A549 (cell line): ENCODE measurements around the gene FAM78A. TPM values are rescaled to one million over a fixed set of nuclear protein-coding genes. Genes with fewer than 3 reads are reported as not detected.

Experiments
- ATAC-seq, 2 experiments: fragments of 200-7000 bp in 1 of 2; fragments of >200 bp in 1 of 2; cut with Nextera tagmentation in 1 of 2; cut with Tn5 transposase in 1 of 2; 3 replicates each; pipeline versions ENCODE4 v1.8.0 to v1.9.1; 2018 to 2020; ENCODE audit warnings: mild to moderate bottlenecking in 1 of 2, moderate library complexity in 1 of 2
- CTCF ChIA-PET: fragments of 300-600 bp; sonication (Branson Sonifier 250); formaldehyde crosslinking; extraction: SDS; loops from one replicate; lab custom pipeline; 2021; ENCODE audit warnings: antibody characterized with exemption, inconsistent platforms; lab: Yijun Ruan, JAX
- POLR2A ChIA-PET: fragments of 350-600 bp; formaldehyde crosslinking; extraction: SDS; loops from one replicate; lab custom pipeline; 2021; ENCODE audit warnings: antibody characterized with exemption, inconsistent platforms; lab: Yijun Ruan, JAX
- DNase-seq, 2 experiments: peaks; one replicate each; pipeline versions ENCODE4 v3.0.0 to v3.0.0-alpha.2; 2011 to 2016; ENCODE audit warnings: low read depth in 1 of 2, low spot score in 1 of 2
- FAIRE-seq: peaks from 2 replicates; lab custom pipeline; 2011; peaks lifted over from hg19 to GRCh38; lab: Jason Lieb, UNC
- H3K27ac ChIP-seq, 2 experiments: fragments of >200 bp; sonication (Bioruptor Twin); formaldehyde crosslinking; 3 replicates each; pipeline ENCODE4 v1.5.1; 2016 to 2017
- H3K4me1 ChIP-seq: fragments of >200 bp; sonication (Bioruptor Twin); formaldehyde crosslinking; 3 replicates; pipeline ENCODE4 v1.6.1; 2016
- H3K4me2 ChIP-seq: fragments of >200 bp; sonication (Bioruptor Twin); formaldehyde crosslinking; 3 replicates; pipeline ENCODE4 v1.6.1; 2016
- H3K4me3 ChIP-seq: fragments of >200 bp; sonication (Bioruptor Twin); formaldehyde crosslinking; 3 replicates; pipeline ENCODE4 v1.5.1; 2016
- H3K9me3 ChIP-seq: fragments of >200 bp; sonication (Bioruptor Twin); formaldehyde crosslinking; 3 replicates; pipeline ENCODE4 v1.6.1; 2016
- CBX2 ChIP-seq: fragments of 200-600 bp; sonication (generic); IDR thresholded peaks from 2 replicates; pipeline ENCODE4 v1.6.1; 2016; ENCODE audit warnings: low read depth, mild to moderate bottlenecking, borderline replicate concordance
- CBX8 ChIP-seq: fragments of 200-600 bp; sonication (generic); IDR thresholded peaks from 2 replicates; pipeline ENCODE4 v1.6.1; 2016
- CEBPB ChIP-seq, 2 experiments: fragments of >200 bp in 1 of 2; sonication (Bioruptor Twin) in 1 of 2; formaldehyde crosslinking in 1 of 2; IDR thresholded peaks; 2 replicates each; pipeline ENCODE4 v1.6.1; 2012 to 2016
- CHD4 ChIP-seq: fragments of 200-600 bp; sonication (generic); IDR thresholded peaks from 2 replicates; pipeline ENCODE4 v1.6.1; 2016; ENCODE audit warnings: antibody characterized with exemption, mild to moderate bottlenecking, borderline replicate concordance
- E2F6 ChIP-seq: IDR thresholded peaks from 2 replicates; pipeline ENCODE4 v1.6.1; 2012; ENCODE audit warnings: low read depth, borderline replicate concordance
- EHF ChIP-seq: fragments of 250-450 bp; sonication (Bioruptor Pico); IDR thresholded peaks from 2 replicates; pipeline ENCODE4 v1.5.0; 2020; ENCODE audit warnings: mild to moderate bottlenecking
- EHMT2 ChIP-seq: fragments of 200-600 bp; sonication (generic); IDR thresholded peaks from 2 replicates; pipeline ENCODE4 v1.6.1; 2016; ENCODE audit warnings: antibody characterized with exemption, low read depth, mild to moderate bottlenecking, moderate library complexity
- FOSB ChIP-seq: fragments of 250-450 bp; sonication (Bioruptor Pico); IDR thresholded peaks from 2 replicates; pipeline ENCODE4 v1.5.0; 2020; ENCODE audit warnings: mild to moderate bottlenecking, moderate library complexity
- FOSL2 ChIP-seq, 2 experiments: fragments of 450-650 bp in 1 of 2; fragments of >200 bp in 1 of 2; sonication (Bioruptor Twin) in 1 of 2; formaldehyde crosslinking; IDR thresholded peaks; 2 replicates each; pipeline versions ENCODE4 v1.5.0 to v1.6.1; 2016 to 2020; ENCODE audit warnings: mild to moderate bottlenecking in 1 of 2, moderate library complexity in 1 of 2
- FOXS1 ChIP-seq: fragments of 250-450 bp; sonication (Bioruptor Pico); IDR thresholded peaks from 2 replicates; pipeline ENCODE4 v1.5.0; 2020; ENCODE audit warnings: mild to moderate bottlenecking, moderate library complexity
- HOXA7 ChIP-seq: fragments of 250-450 bp; sonication (Bioruptor Pico); IDR thresholded peaks from 2 replicates; pipeline ENCODE4 v1.5.0; 2020; ENCODE audit warnings: mild to moderate bottlenecking, moderate library complexity
- HOXB13 ChIP-seq: fragments of 250-450 bp; sonication (Bioruptor Pico); IDR thresholded peaks from 2 replicates; pipeline ENCODE4 v1.5.0; 2020; ENCODE audit warnings: low read depth, mild to moderate bottlenecking, moderate library complexity
- HOXB5 ChIP-seq: fragments of 250-450 bp; sonication (Bioruptor Pico); IDR thresholded peaks from 2 replicates; pipeline ENCODE4 v1.5.0; 2020; ENCODE audit warnings: mild to moderate bottlenecking, moderate library complexity
- JUN ChIP-seq, 2 experiments: fragments of >200 bp; sonication (Bioruptor Twin); formaldehyde crosslinking; IDR thresholded peaks; 2 replicates in 1 of 2; 3 replicates in 1 of 2; pipeline ENCODE4 v1.6.1; 2016 to 2017
- JUNB ChIP-seq: fragments of >200 bp; sonication (Bioruptor Twin); formaldehyde crosslinking; IDR thresholded peaks from 2 replicates; pipeline ENCODE4 v1.6.1; 2016
- MYC ChIP-seq: IDR thresholded peaks from 2 replicates; pipeline ENCODE4 v1.6.1; 2012; ENCODE audit warnings: mild to moderate bottlenecking, inconsistent platforms, low read length, improper control_type of control experiment, borderline replicate concordance
- NPAS2 ChIP-seq: fragments of 250-450 bp; sonication (Bioruptor Pico); IDR thresholded peaks from 2 replicates; pipeline ENCODE4 v1.8.0; 2022; ENCODE audit warnings: mild to moderate bottlenecking, moderate library complexity, borderline replicate concordance
- PHF8 ChIP-seq: fragments of 200-600 bp; sonication (generic); IDR thresholded peaks from 2 replicates; pipeline ENCODE4 v1.6.1; 2016; ENCODE audit warnings: low read depth, mild to moderate bottlenecking, antibody characterized with exemption, moderate library complexity, borderline replicate concordance
- POLR2AphosphoS2 ChIP-seq: conservative IDR thresholded peaks from 2 replicates; pipeline ENCODE4 v1.6.1; 2012; ENCODE audit warnings: low read length, improper control_type of control experiment, inconsistent platforms
- RARB ChIP-seq: fragments of 250-450 bp; sonication (Bioruptor Pico); IDR thresholded peaks from 2 replicates; pipeline ENCODE4 v1.8.0; 2021; ENCODE audit warnings: mild to moderate bottlenecking, moderate library complexity
- RFX5 ChIP-seq: fragments of 450-650 bp; IDR thresholded peaks from 2 replicates; pipeline ENCODE4 v1.7.1; 2014; ENCODE audit warnings: antibody characterized with exemption, mild to moderate bottlenecking, moderate library complexity
- RNF2 ChIP-seq: fragments of 200-600 bp; sonication (generic); IDR thresholded peaks from 2 replicates; pipeline ENCODE4 v1.6.1; 2016; ENCODE audit warnings: low read depth, mild to moderate bottlenecking, antibody characterized with exemption, moderate library complexity, borderline replicate concordance
- SMC3 ChIP-seq: fragments of >200 bp; sonication (Bioruptor Twin); formaldehyde crosslinking; IDR thresholded peaks from 3 replicates; pipeline ENCODE4 v1.6.1; 2018; ENCODE audit warnings: inconsistent platforms
- SREBF2 ChIP-seq: fragments of 450-650 bp; IDR thresholded peaks from 2 replicates; pipeline ENCODE4 v1.6.1; 2014; ENCODE audit warnings: mild to moderate bottlenecking, moderate library complexity
- TFCP2L1 ChIP-seq: fragments of 250-450 bp; sonication (Bioruptor Pico); IDR thresholded peaks from 2 replicates; pipeline ENCODE4 v1.5.0; 2021; ENCODE audit warnings: mild to moderate bottlenecking
- ZC3H11A ChIP-seq: fragments of 450-650 bp; IDR thresholded peaks from 2 replicates; pipeline ENCODE4 v1.6.1; 2014; ENCODE audit warnings: antibody characterized with exemption, mild to moderate bottlenecking
- ZFP36 ChIP-seq: fragments of 450-650 bp; IDR thresholded peaks from 2 replicates; pipeline ENCODE4 v1.6.1; 2014; ENCODE audit warnings: borderline replicate concordance; ENCODE audit not compliant: partially characterized antibody
- ZSCAN20 ChIP-seq: fragments of 250-450 bp; sonication (Bioruptor Pico); IDR thresholded peaks from 2 replicates; pipeline ENCODE4 v1.8.0; 2022; ENCODE audit warnings: mild to moderate bottlenecking, moderate library complexity
- WGBS: methylation state at CpG from one replicate; pipeline ENCODE4 v1.1.6; 2017; ENCODE audit errors: missing lambda C conversion rate; 5-methylcytosine and 5-hydroxymethylcytosine counted together
- polyA plus RNA-seq, 4 experiments: library from polyadenylated mRNA; depleted of rRNA in 3 of 4; stranded (reverse); fragments of >200 nt; fragmentation: RNase III in 1 of 4; extraction: RNeasy Plus Mini Kit Qiagen cat#74134 plus additional on column Dnase treatment in 1 of 4; gene quantifications; 2 replicates in 3 of 4; 3 replicates in 1 of 4; pipeline ENCODE4 v1.2.3, GENCODE V29; 2011 to 2017
- TF ChIP-seq, protein P1 (sequence below): fragments of 150-350 bp; IDR thresholded peaks from 2 replicates; pipeline ENCODE4 v1.6.1; 2014; ENCODE audit warnings: low read depth, mild to moderate bottlenecking, low read length

Gene FAM78A
- polyA plus RNA-seq, 2 of the 4 experiments (the other 2 are of a cell fraction): 0.44 to 0.50 TPM

DNA sequence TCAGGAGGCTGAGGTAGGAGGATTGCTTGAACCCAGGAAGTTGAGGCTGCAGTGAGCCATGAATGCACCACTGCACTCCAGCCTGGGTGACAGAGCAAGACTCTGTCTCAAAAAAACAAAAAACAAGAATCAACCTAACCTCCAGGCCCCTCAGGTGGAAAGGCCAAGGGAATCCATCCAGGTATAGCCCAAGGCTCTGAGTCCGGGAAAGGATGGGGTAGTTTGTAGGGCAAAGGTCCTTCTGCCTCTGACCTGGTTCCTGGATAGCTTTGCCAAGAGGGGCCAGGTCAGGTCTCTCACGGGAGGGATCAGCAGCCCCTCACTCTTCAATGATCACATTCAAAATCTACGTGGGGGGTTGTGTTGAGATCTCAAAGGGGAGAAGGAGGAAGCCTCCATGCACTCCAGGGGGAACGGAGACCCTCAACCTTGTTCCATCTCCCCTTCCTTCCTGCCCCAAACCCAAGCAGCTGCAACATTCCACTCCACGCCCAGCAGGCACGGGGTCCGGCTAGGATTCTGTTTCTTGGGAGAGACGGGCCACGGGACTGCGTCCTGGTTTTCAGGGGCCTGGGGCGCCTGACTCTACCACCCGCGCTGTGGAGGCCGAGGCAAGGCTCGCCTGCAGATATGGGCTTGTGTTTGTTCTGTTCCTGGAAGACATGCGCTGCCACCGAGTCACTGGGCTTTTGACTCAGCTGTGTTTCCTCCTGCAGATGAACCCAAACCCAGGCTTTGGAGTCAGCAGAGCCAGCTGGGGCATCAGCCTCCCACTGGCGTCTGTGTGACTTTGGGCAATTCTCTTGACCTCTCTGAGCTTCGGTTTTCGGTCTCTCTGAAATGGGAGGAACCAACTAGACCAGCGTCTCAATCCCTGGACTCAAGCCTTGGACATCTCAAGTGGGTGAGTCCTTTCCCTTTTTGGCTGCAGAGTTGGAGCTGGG lies 48.7 kb upstream of the FAM78A start:
- TF ChIP-seq FOSB (CRISPR knock-in tag) (no peak), FOSL2 (IDR thresholded peaks at IDR 0.05) (no peak), FOSL2 (CRISPR knock-in tag; IDR thresholded peaks at IDR 0.05) (no peak), ZSCAN20 (CRISPR knock-in tag) (no peak), CBX8 (no peak), ZC3H11A (no peak), EHF (CRISPR knock-in tag) (no peak), RARB (CRISPR knock-in tag) (no peak), FOXS1 (CRISPR knock-in tag) (no peak), HOXB13 (no peak), JUN (IDR thresholded peaks at IDR 0.05) (no peak), MYC (no peak), HOXB5 (CRISPR knock-in tag) (no peak), RFX5 (no peak), EHMT2 (no peak), PHF8 (no peak), ZFP36 (no peak)
- TF ChIP-seq, protein P1, sequence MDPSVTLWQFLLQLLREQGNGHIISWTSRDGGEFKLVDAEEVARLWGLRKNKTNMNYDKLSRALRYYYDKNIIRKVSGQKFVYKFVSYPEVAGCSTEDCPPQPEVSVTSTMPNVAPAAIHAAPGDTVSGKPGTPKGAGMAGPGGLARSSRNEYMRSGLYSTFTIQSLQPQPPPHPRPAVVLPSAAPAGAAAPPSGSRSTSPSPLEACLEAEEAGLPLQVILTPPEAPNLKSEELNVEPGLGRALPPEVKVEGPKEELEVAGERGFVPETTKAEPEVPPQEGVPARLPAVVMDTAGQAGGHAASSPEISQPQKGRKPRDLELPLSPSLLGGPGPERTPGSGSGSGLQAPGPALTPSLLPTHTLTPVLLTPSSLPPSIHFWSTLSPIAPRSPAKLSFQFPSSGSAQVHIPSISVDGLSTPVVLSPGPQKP: no peak
- no peak overlapping the region for H3K4me2 ChIP-seq
- CTCF ChIA-PET: interaction anchor here (0.6 to 12.3 kb wide), 7 partner anchors 10 to 279 kb away, joined by 3 to 127 read pairs (median 4); no protein-coding TSS in a partner anchor

DNA sequence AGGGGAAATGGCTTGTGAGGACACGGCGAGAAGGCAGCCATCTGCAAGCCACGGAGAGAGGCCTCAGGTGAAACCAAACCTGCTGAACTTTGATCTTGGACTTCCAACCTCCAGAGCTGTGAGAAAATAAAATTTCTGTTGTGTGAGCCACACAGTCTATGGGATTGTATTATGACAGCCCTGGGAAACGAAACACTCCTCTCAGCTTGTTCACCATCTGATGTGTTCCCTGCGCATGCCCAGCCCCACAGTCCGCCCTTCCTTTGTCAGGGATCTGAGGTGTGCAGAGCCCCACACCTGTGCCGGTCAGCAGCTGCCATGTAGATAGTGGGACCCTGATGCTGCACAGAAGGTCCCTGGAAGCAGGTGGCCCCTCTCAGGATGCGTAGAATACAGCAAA lies 47.3 kb upstream of the FAM78A start:
- FAIRE-seq: no peak
- no peak for DNase-seq

More for the DNA sequence above, 48.7 kb upstream of the FAM78A start:
- ATAC-seq: no peak
- no peak for FAIRE-seq
- no peaks in the 10 kb centered on the region for H3K9me3 ChIP-seq
- WGBS: 78% methylated on average over 21 of the region's 21 CpGs
- no peaks in the 10 kb centered on the region for H3K4me1 ChIP-seq
- no peak for DNase-seq
- POLR2A ChIA-PET: no interaction called here
- no peak overlapping the region for H3K27ac ChIP-seq
- no peak overlapping the region for H3K4me3 ChIP-seq

More for the DNA sequence above, 47.3 kb upstream of the FAM78A start:
- no peak overlapping the region for H3K4me3 ChIP-seq
- TF ChIP-seq, protein P1: no peak
- no peak for TF ChIP-seq POLR2AphosphoS2
- no peak for TF ChIP-seq SMC3
- TF ChIP-seq ZFP36: no peak
- TF ChIP-seq JUNB: no peak
- no peak for TF ChIP-seq HOXA7 (CRISPR knock-in tag)
- TF ChIP-seq RARB (CRISPR knock-in tag): no peak
- TF ChIP-seq RNF2: no peak
- no peak for TF ChIP-seq CEBPB (IDR thresholded peaks at IDR 0.05)
- no peak for TF ChIP-seq CHD4
- TF ChIP-seq SREBF2: no peak
- TF ChIP-seq PHF8: no peak
- TF ChIP-seq E2F6: no peak
- no peak for TF ChIP-seq EHF (CRISPR knock-in tag)
- no peak for TF ChIP-seq HOXB5 (CRISPR knock-in tag)
- TF ChIP-seq NPAS2: no peak
- TF ChIP-seq HOXB13: no peak
- TF ChIP-seq CBX2: no peak
- TF ChIP-seq TFCP2L1 (CRISPR knock-in tag): no peak
- H3K4me2 ChIP-seq: no peak overlapping the region
- no peak; a peak in 1 of 6 replicates for ATAC-seq
- ChIA-PET CTCF (interaction anchor here (1.1 to 12.3 kb wide), 4 partner anchors 13 to 277 kb away, joined by 3 to 127 read pairs (median 7); no protein-coding TSS in a partner anchor), POLR2A (no interaction called here)
- WGBS: 70% methylated on average over 8 of the region's 8 CpGs
- H3K9me3 ChIP-seq: no peaks in the 10 kb centered on the region
- H3K27ac ChIP-seq: no peak overlapping the region
- no peaks in the 10 kb centered on the region for H3K4me1 ChIP-seq
